A549 (cell line): ENCODE data around the gene CALM3.

Experiments used
- CHD2 ChIP-seq: fragments of 150-350 bp; IDR thresholded peaks from 2 replicates; pipeline ENCODE4 v1.6.1; 2014; ENCODE audit warnings: low read length; ENCODE audit not compliant: partially characterized antibody
- CTCF ChIP-seq: fragments of >200 bp; sonication (Bioruptor Twin); formaldehyde crosslinking; IDR thresholded peaks from 3 replicates; pipeline ENCODE4 v1.5.1; 2016
- EP300 ChIP-seq, 2 experiments: fragments of >200 bp; sonication (Bioruptor Twin); formaldehyde crosslinking; IDR thresholded peaks; 2 replicates in 1 of 2; 3 replicates in 1 of 2; pipeline ENCODE4 v1.6.1; 2016 to 2017
- HOXA7 ChIP-seq: fragments of 250-450 bp; sonication (Bioruptor Pico); IDR thresholded peaks from 2 replicates; pipeline ENCODE4 v1.5.0; 2020; ENCODE audit warnings: mild to moderate bottlenecking, moderate library complexity
- MAZ ChIP-seq: fragments of 150-350 bp; IDR thresholded peaks from 2 replicates; pipeline ENCODE4 v1.6.1; 2014; ENCODE audit warnings: antibody characterized with exemption, low read depth, low read length, borderline replicate concordance
- MYC ChIP-seq: IDR thresholded peaks from 2 replicates; pipeline ENCODE4 v1.6.1; 2012; ENCODE audit warnings: mild to moderate bottlenecking, inconsistent platforms, low read length, improper control_type of control experiment, borderline replicate concordance
- PHF8 ChIP-seq: fragments of 200-600 bp; sonication (generic); IDR thresholded peaks from 2 replicates; pipeline ENCODE4 v1.6.1; 2016; ENCODE audit warnings: low read depth, mild to moderate bottlenecking, antibody characterized with exemption, moderate library complexity, borderline replicate concordance
- POLR2A ChIP-seq: IDR thresholded peaks from 2 replicates; pipeline ENCODE4 v1.6.1; 2012; ENCODE audit warnings: mild to moderate bottlenecking, low read length
- REST ChIP-seq: fragments of 200-600 bp; sonication (generic); IDR thresholded peaks from 2 replicates; pipeline ENCODE4 v1.6.1; 2016; ENCODE audit warnings: antibody characterized with exemption, mild to moderate bottlenecking, moderate library complexity

DNA sequence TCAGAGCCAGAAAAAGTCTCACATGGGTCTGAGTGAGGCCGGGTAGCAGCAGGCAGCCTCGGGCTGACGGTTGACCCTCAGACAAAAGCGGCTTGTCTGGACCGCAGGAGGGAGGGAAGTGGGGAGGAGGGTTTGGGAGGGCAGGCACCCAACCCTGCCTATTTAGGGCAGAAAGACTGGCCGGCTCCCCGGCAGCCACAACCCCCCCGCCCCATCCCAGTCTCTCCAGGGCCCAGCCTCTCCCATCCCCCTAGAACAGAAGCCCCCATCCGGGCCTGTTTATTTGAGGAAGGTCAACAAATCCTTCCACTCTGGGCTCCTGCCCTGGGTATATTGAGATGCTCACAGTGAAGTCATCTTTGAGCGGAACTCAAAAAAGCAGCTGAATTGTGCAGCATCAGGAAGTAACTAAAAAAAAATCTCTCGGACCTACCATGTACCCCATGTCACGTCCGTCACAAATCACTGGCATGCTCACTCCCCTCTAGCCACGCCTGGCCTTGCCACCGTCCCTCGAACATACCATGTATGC, 53.6 kb downstream of the CALM3 start:
- TF ChIP-seq CTCF (no peak), POLR2A (no peak), HOXA7 (CRISPR knock-in tag) (no peak), EP300 (IDR thresholded peaks at IDR 0.05) (no peak), PHF8 (no peak), REST (no peak), MAZ (no peak), CHD2 (no peak), MYC (no peak)
